T-cell (primary cell): Measurements from ENCODE around the gene CDK2AP2. TPM values are rescaled to one million over a fixed set of nuclear protein-coding genes. Genes with fewer than 3 reads are reported as not detected.
A peak's percentile ranks its signal among the peaks of the same experiment; 100 is the strongest.
"Not testable (repeated sequence)": the region's sequence is repeated elsewhere in the genome, so short reads cannot be mapped to it uniquely, and the experiment has no call there.

ENCODE experiments used
- ATAC-seq, 4 experiments: fragments of 200-7000 bp in 3 of 4; fragments of 150-1000 bp in 1 of 4; cut with Tn5 transposase; replicated peaks in 1 of 4; 1 replicate in 3 of 4; 2 replicates in 1 of 4; pipeline ENCODE4 v1.10.0; 2021; ENCODE audit warnings: moderate library complexity in 3 of 4, mild to moderate bottlenecking in 2 of 4, moderate number of reproducible peaks in 1 of 4
- CTCF ChIA-PET, 2 donors: fragments of 300-600 bp; sonication (Branson Sonifier 250); formaldehyde crosslinking; loops; one replicate each; lab custom pipeline; 2022; ENCODE audit warnings: antibody characterized with exemption in 2 of 2; lab: Charles Lee
- POLR2A ChIA-PET, 2 donors: fragments of 300-600 bp; sonication (Branson Sonifier 250); formaldehyde crosslinking; loops; one replicate each; lab custom pipeline; 2022; ENCODE audit warnings: antibody characterized with exemption in 2 of 2; lab: Charles Lee
- DNase-seq, 35 experiments: peaks; one replicate each; pipeline versions ENCODE4 v3.0.0 to v3.0.0-alpha.2; 2013 to 2023
- H3K27ac ChIP-seq: one replicate; pipeline ENCODE4 v1.5.1; 2013; ENCODE audit warnings: low read length
- H3K27me3 ChIP-seq, 2 experiments: replicated peaks in 1 of 2; 1 replicate in 1 of 2; 2 replicates in 1 of 2; pipeline versions ENCODE4 v1.6.1 to v1.7.0; 2013; ENCODE audit warnings: low read length in 1 of 2, mixed read lengths in 1 of 2; ENCODE audit not compliant: control insufficient read depth in 2 of 2, insufficient read depth in 2 of 2; ENCODE audit errors: extremely low read depth in 1 of 2
- H3K36me3 ChIP-seq, 2 donors: 1 replicate in 1 of 2; 2 replicates in 1 of 2; pipeline versions ENCODE4 v1.6.1 to v1.7.0; 2013; ENCODE audit warnings: low read length in 1 of 2; ENCODE audit not compliant: control insufficient read depth in 2 of 2, insufficient read depth in 1 of 2; ENCODE audit errors: extremely low read depth in 1 of 2
- H3K4me1 ChIP-seq, 2 experiments: 1 replicate in 1 of 2; 2 replicates in 1 of 2; pipeline versions ENCODE4 v1.6.1 to v1.7.0; 2013; ENCODE audit warnings: low read length in 2 of 2, mixed read lengths in 1 of 2; ENCODE audit not compliant: insufficient read depth in 2 of 2, control insufficient read depth in 1 of 2; ENCODE audit errors: extremely low read depth in 1 of 2
- H3K4me3 ChIP-seq, 2 donors: 1 replicate in 1 of 2; 2 replicates in 1 of 2; pipeline versions ENCODE4 v1.5.1 to v1.7.0; 2013; ENCODE audit warnings: mild to moderate bottlenecking in 2 of 2, low read length in 1 of 2, moderate library complexity in 1 of 2; ENCODE audit not compliant: control insufficient read depth in 1 of 2; ENCODE audit errors: extremely low read depth in 1 of 2
- H3K9me3 ChIP-seq: 2 replicates; pipeline ENCODE4 v1.7.0; 2013
- H3K27ac Mint-ChIP-seq, 2 donors: one replicate each; pipeline ENCODE4 v1.8.0; 2020 to 2021; ENCODE audit warnings: mild to moderate bottlenecking in 2 of 2, mixed read lengths in 2 of 2
- H3K27me3 Mint-ChIP-seq, 2 donors: one replicate each; pipeline ENCODE4 v1.8.0; 2021 to 2022; ENCODE audit warnings: mixed read lengths in 2 of 2
- H3K36me3 Mint-ChIP-seq: one replicate; pipeline ENCODE4 v1.8.0; 2021; ENCODE audit warnings: mixed read lengths
- H3K4me1 Mint-ChIP-seq, 3 donors: one replicate each; pipeline ENCODE4 v1.8.0; 2020 to 2022; ENCODE audit warnings: mixed read lengths in 3 of 3, mild to moderate bottlenecking in 1 of 3
- H3K4me3 Mint-ChIP-seq, 3 donors: one replicate each; pipeline ENCODE4 v1.8.0; 2020 to 2022; ENCODE audit warnings: mild to moderate bottlenecking in 3 of 3, mixed read lengths in 3 of 3, moderate library complexity in 3 of 3
- H3K9me3 Mint-ChIP-seq, 3 donors: one replicate each; pipeline ENCODE4 v1.8.0; 2020 to 2022; ENCODE audit warnings: mixed read lengths in 3 of 3
- WGBS: methylation state at CpG from one replicate; pipeline ENCODE4 v1.1.5; 2013; ENCODE audit warnings: missing lambda C conversion rate; ENCODE audit not compliant: insufficient coverage; 5-methylcytosine and 5-hydroxymethylcytosine counted together
- total RNA-seq, 35 experiments: library from RNA in 6 of 35; stranded (reverse) in 6 of 35; fragments of 120-200 nt in 1 of 35; gene quantifications; one replicate each; pipeline versions ENCODE4 v1.2.1 to v1.2.4 and lab custom pipeline; 2013 to 2026

The CDK2AP2 gene
- total RNA-seq, 5 donors from 2014 or later (not counting 1 experiment from before 2014, with no cell fraction given) = 31.0 to 90.8 (median 79.9) TPM

GRCh38 chr11:67484847-67485311 lies 23.1 kb downstream of the CDK2AP2 start:
- Mint-ChIP-seq H3K27me3 (no peaks in the 10 kb centered on the region), H3K4me3 (peak overlapping the region; percentile 86 to 98 (median 95)), H3K36me3 (peaks cover 17% of the 10 kb centered on the region), H3K9me3 (no peaks in the 10 kb centered on the region), H3K27ac (peak overlapping the region; percentile 99), H3K4me1 (peaks cover 65 to 69% (median 66%) of the 10 kb centered on the region in 3 donors)
- peak in 1 of 4 experiments; percentile 13 for ATAC-seq
- Histone ChIP-seq H3K9me3 (no peaks in the 10 kb centered on the region), H3K36me3 (peaks cover 8 to 33% of the 10 kb centered on the region in 2 donors), H3K27me3 (no peaks in the 10 kb centered on the region), H3K4me1 (peaks cover 23 to 76% of the 10 kb centered on the region in 2 experiments), H3K4me3 (peak overlapping the region; percentile 62 to 77), H3K27ac (peak overlapping the region; percentile 93)
- POLR2A ChIA-PET = interaction anchor here in 1 of 2 donors (0.7 kb wide), 1 partner anchor 64 kb away, joined by 6 read pairs; no protein-coding TSS in a partner anchor
- under 1% methylated on average over 8 of the region's 11 CpGs for WGBS
- CTCF ChIA-PET = interaction anchor here in 1 of 2 donors (0.6 to 1.0 kb wide), 2 partner anchors 71 to 139 kb away, joined by 3 to 5 read pairs; no protein-coding TSS in a partner anchor
- peak in 28 of 35 experiments; percentile 28 to 76 (median 52) for DNase-seq

GRCh38 chr11:67483831-67484665 lies 23.9 kb downstream of the CDK2AP2 start:
- peaks cover 60 to 64% (median 61%) of the 10 kb centered on the region in 3 donors for H3K4me1 Mint-ChIP-seq
- POLR2A ChIA-PET = no interaction called here
- H3K4me3 Mint-ChIP-seq = peak overlapping the region; percentile 86 to 98 (median 95)
- ATAC-seq = peak; percentile 44 to 65 (median 51)
- CTCF ChIA-PET = interaction anchor here in 1 of 2 donors (0.6 kb wide), 1 partner anchor 116 kb away, joined by 5 read pairs; no protein-coding TSS in a partner anchor
- H3K27me3 Mint-ChIP-seq = no peaks in the 10 kb centered on the region
- H3K27ac Mint-ChIP-seq = peak overlapping the region; percentile 99
- peaks cover 4 to 24% of the 10 kb centered on the region in 2 donors for H3K36me3 ChIP-seq
- peak overlapping the region; percentile 62 to 77 for H3K4me3 ChIP-seq
- H3K9me3 Mint-ChIP-seq = no peaks in the 10 kb centered on the region
- H3K27ac ChIP-seq = peak overlapping the region; percentile 93
- WGBS = 6% methylated on average over 13 of the region's 16 CpGs
- peaks cover 13% of the 10 kb centered on the region for H3K36me3 Mint-ChIP-seq
- peak in 34 of 35 experiments; percentile 27 to 87 (median 65) for DNase-seq
- peaks cover 23 to 71% of the 10 kb centered on the region in 2 experiments for H3K4me1 ChIP-seq
- H3K27me3 ChIP-seq = no peaks in the 10 kb centered on the region
- no peaks in the 10 kb centered on the region for H3K9me3 ChIP-seq

GRCh38 chr11:67482827-67483798 lies 24.8 kb downstream of the CDK2AP2 start, which contains the start of gene AIP:
AIP (plus strand) TSS chr11:67483026; CDS start chr11:67483159, 133 bp downstream.
- Mint-ChIP-seq H3K9me3 (no peaks in the 10 kb centered on the region), H3K4me1 (peaks cover 52 to 55% (median 54%) of the 10 kb centered on the region in 3 donors), H3K4me3 (peak within 1 kb of the TSS; percentile 86 to 98 (median 95)), H3K27ac (peak within 1 kb of the TSS; percentile 99), H3K27me3 (no peaks in the 10 kb centered on the region), H3K36me3 (peaks cover 12% of the 10 kb centered on the region)
- Histone ChIP-seq H3K27me3 (no peaks in the 10 kb centered on the region), H3K27ac (peak within 1 kb of the TSS; percentile 93), H3K36me3 (peaks cover 4 to 16% of the 10 kb centered on the region in 2 donors), H3K4me1 (peaks cover 23 to 62% of the 10 kb centered on the region in 2 experiments), H3K4me3 (peak within 1 kb of the TSS; percentile 62 to 77), H3K9me3 (no peaks in the 10 kb centered on the region)
- peak; percentile 77 to 84 (median 83) for ATAC-seq
- ChIA-PET POLR2A (no interaction called here), CTCF (interaction anchor here in 1 of 2 donors (0.7 to 1.0 kb wide), 3 partner anchors 23 to 110 kb away, joined by 3 to 8 read pairs (median 4); partner anchors contain the start of genes CLCF1 and PPP1CA)
- peak; percentile 93 to 99 (median 97) for DNase-seq
- WGBS = 1% methylated on average over 48 of the region's 60 CpGs

- Histone ChIP-seq H3K36me3 (peaks cover 4 to 8% of the 10 kb centered on the region in 2 donors), H3K9me3 (no peaks in the 10 kb centered on the region), H3K27me3 (no peaks in the 10 kb centered on the region), H3K27ac (peak overlapping the region; percentile 93), H3K4me1 (peaks cover 23 to 54% of the 10 kb centered on the region in 2 experiments), H3K4me3 (peak overlapping the region; percentile 62 to 77)
- Mint-ChIP-seq H3K27me3 (no peaks in the 10 kb centered on the region), H3K27ac (peak overlapping the region; percentile 99), H3K9me3 (no peaks in the 10 kb centered on the region), H3K36me3 (peaks cover 5% of the 10 kb centered on the region), H3K4me3 (peak overlapping the region; percentile 86 to 98 (median 95)), H3K4me1 (peaks cover 45 to 47% (median 47%) of the 10 kb centered on the region in 3 donors)
- ChIA-PET CTCF (interaction anchor here in 1 of 2 donors (0.7 to 1.0 kb wide), 4 partner anchors 14 to 109 kb away, joined by 3 to 8 read pairs (median 4); partner anchors contain the start of genes CLCF1 and PPP1CA), POLR2A (no interaction called here)
- ATAC-seq (peak; percentile 2 to 5 (median 4)), DNase-seq (no peak)
- WGBS = 22% methylated on average over 12 of the region's 19 CpGs
Observed at GRCh38 chr11:67482275-67482826, 25.6 kb downstream of the CDK2AP2 start.

GRCh38 chr11:67477344-67478050 lies 30.5 kb downstream of the CDK2AP2 start:
- H3K36me3 Mint-ChIP-seq, H3K36me3 ChIP-seq, DNase-seq, H3K9me3 ChIP-seq, H3K9me3 Mint-ChIP-seq, H3K4me3 ChIP-seq, H3K4me3 Mint-ChIP-seq, H3K27ac Mint-ChIP-seq, H3K27me3 Mint-ChIP-seq, H3K27ac ChIP-seq, ATAC-seq, H3K4me1 Mint-ChIP-seq, H3K27me3 ChIP-seq: not testable (repeated sequence)
- POLR2A ChIA-PET = interaction anchor here in 1 of 2 donors (0.6 kb wide), 1 partner anchor 66 kb away, joined by 11 read pairs; no protein-coding TSS in a partner anchor
- H3K4me1 ChIP-seq = peaks cover 0 to 10% of the 10 kb centered on the region in 2 experiments
- CTCF ChIA-PET = interaction anchor here in 1 of 2 donors (0.7 kb wide), 1 partner anchor 48 kb away, joined by 8 read pairs; no protein-coding TSS in a partner anchor
- WGBS = no CpG with 5 or more reads among the region's 16 CpGs
